ENCODE results near the gene ZGPAT. TPM values are rescaled to one million over a fixed set of nuclear protein-coding genes. Genes with fewer than 3 reads are reported as not detected.

ZGPAT gene
- total and polyA plus RNA-seq, 2 of the 13 experiments (the other 11 are each of a cell fraction or from before 2014, with no cell fraction given): 23.0 to 41.9 TPM

DNA sequence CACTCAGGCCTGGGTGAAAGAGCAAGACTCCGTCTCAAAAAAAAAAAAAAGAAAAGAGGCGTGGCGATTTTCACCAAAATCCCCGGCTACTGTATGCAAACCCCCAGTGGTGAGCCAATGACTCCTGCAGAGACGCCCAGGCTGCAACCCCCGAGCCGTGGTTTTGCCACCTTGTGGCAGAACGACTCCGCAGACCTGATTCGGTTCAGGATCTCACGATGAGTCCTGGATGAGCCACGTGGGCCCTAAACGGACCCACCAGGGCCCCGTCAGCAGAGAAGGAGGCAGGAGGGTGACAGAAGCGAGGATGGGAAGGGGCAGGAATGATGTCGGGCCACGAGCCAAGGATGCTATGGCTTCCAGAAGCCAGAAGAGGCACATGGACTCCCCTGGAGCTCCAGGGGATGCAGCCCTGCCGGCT is 74.2 kb downstream of the ZGPAT start (continued):
- TF ChIP-seq ARID5B (CRISPR knock-in tag; IDR thresholded peaks at IDR 0.05) (no peak), HNRNPLL (IDR thresholded peaks at IDR 0.05; ENCODE audit: low read depth, low read length, poor library complexity, severe bottlenecking) (peak; percentile 22), RBAK (CRISPR knock-in tag; IDR thresholded peaks at IDR 0.05) (no peak), THAP11 (CRISPR knock-in tag; IDR thresholded peaks at IDR 0.05) (0 out of 2 replicates have a peak, but pooled peaks have one; percentile 13), MAZ (IDR thresholded peaks at IDR 0.05; ENCODE audit: borderline replicate concordance, low read depth, low read length) (no peak), MAZ (CRISPR knock-in tag; IDR thresholded peaks at IDR 0.05; ENCODE audit: low read depth) (no peak), ZBTB34 (CRISPR knock-in tag; IDR thresholded peaks at IDR 0.05) (no peak), SIX4 (CRISPR knock-in tag; IDR thresholded peaks at IDR 0.05) (no peak), KAT8 (CRISPR knock-in tag; IDR thresholded peaks at IDR 0.05) (peak; percentile 33; the same call in 1 of the 2 replicates), KDM5B (CRISPR knock-in tag; IDR thresholded peaks at IDR 0.05; ENCODE audit: borderline replicate concordance) (peak; percentile 16; the same call in 1 of the 2 replicates), ZNF331 (CRISPR knock-in tag; IDR thresholded peaks at IDR 0.05) (peak; percentile 25; the same call in 1 of the 2 replicates), AKAP8 (CRISPR knock-in tag; IDR thresholded peaks at IDR 0.05) (no peak), MAFF (IDR thresholded peaks at IDR 0.05; ENCODE audit: low read depth, low read length) (no peak), KAT2B (IDR thresholded peaks at IDR 0.05; ENCODE audit: borderline replicate concordance, low read depth, low read length) (no peak), MNT (IDR thresholded peaks at IDR 0.05) (peak; percentile 49), NFYC (CRISPR knock-in tag; IDR thresholded peaks at IDR 0.05) (no peak), ZNF44 (CRISPR knock-in tag; IDR thresholded peaks at IDR 0.05) (no peak), MYNN (CRISPR knock-in tag; IDR thresholded peaks at IDR 0.05; ENCODE audit: low read depth) (no peak), EP300 (IDR thresholded peaks at IDR 0.05; ENCODE audit: low read depth in 2 of 2, low read length in 2 of 2) (no peak), EP300 (CRISPR knock-in tag; IDR thresholded peaks at IDR 0.05; ENCODE audit: borderline replicate concordance) (0 out of 2 replicates have a peak, but pooled peaks have one; percentile 11), ZNF558 (CRISPR knock-in tag; IDR thresholded peaks at IDR 0.05; ENCODE audit: borderline replicate concordance) (no peak), ZFP36 (IDR thresholded peaks at IDR 0.05; ENCODE audit: borderline replicate concordance, low read depth, low read length, partially characterized antibody) (no peak)
- TF ChIP-seq, protein P1, sequence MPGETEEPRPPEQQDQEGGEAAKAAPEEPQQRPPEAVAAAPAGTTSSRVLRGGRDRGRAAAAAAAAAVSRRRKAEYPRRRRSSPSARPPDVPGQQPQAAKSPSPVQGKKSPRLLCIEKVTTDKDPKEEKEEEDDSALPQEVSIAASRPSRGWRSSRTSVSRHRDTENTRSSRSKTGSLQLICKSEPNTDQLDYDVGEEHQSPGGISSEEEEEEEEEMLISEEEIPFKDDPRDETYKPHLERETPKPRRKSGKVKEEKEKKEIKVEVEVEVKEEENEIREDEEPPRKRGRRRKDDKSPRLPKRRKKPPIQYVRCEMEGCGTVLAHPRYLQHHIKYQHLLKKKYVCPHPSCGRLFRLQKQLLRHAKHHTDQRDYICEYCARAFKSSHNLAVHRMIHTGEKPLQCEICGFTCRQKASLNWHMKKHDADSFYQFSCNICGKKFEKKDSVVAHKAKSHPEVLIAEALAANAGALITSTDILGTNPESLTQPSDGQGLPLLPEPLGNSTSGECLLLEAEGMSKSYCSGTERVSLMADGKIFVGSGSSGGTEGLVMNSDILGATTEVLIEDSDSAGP (CRISPR knock-in tag; IDR thresholded peaks at IDR 0.05; ENCODE audit: borderline replicate concordance): peak; percentile 30; the same call in 1 of the 2 replicates
